NT2/D1 (cell line): ENCODE measurements around the gene ZNRF1.

ENCODE experiments used
- DNase-seq: peaks from one replicate; pipeline ENCODE4 v3.0.0-alpha.2; 2011; ENCODE audit warnings: low read depth, low spot score
- H3K27me3 ChIP-seq: 2 replicates; pipeline ENCODE4 v1.6.0; 2011; ENCODE audit warnings: mild to moderate bottlenecking; ENCODE audit not compliant: insufficient read length, insufficient read depth
- H3K36me3 ChIP-seq: 2 replicates; pipeline ENCODE4 v1.6.1; 2011; ENCODE audit warnings: mild to moderate bottlenecking, low read length, mixed read lengths; ENCODE audit not compliant: insufficient read depth, insufficient read length
- H3K4me1 ChIP-seq: 2 replicates; pipeline ENCODE4 v1.5.1; 2011; ENCODE audit not compliant: insufficient read depth, insufficient read length
- H3K4me3 ChIP-seq: 2 replicates; pipeline ENCODE4 v1.5.1; 2011; ENCODE audit warnings: low read depth; ENCODE audit not compliant: insufficient read length
- H3K9ac ChIP-seq: 2 replicates; pipeline ENCODE4 v1.6.0; 2011; ENCODE audit warnings: low read depth; ENCODE audit not compliant: insufficient read length
- H3K9me3 ChIP-seq: 2 replicates; pipeline ENCODE4 v1.5.1; 2011; ENCODE audit warnings: mild to moderate bottlenecking, low read length; ENCODE audit not compliant: insufficient read depth
- SUZ12 ChIP-seq: IDR thresholded peaks from 2 replicates; pipeline ENCODE4 v1.6.1; 2011; ENCODE audit not compliant: insufficient read length, insufficient read depth; ENCODE audit errors: extremely low read depth
- YY1 ChIP-seq: IDR thresholded peaks from 2 replicates; pipeline ENCODE4 v1.6.1; 2011; ENCODE audit not compliant: insufficient read length, insufficient read depth
- ZNF274 ChIP-seq: IDR thresholded peaks from 2 replicates; pipeline ENCODE4 v1.6.1; 2011; ENCODE audit warnings: mild to moderate bottlenecking, low read depth, low read length

The ZNRF1 gene

GRCh38 chr16:75048530-75048929 is 49.7 kb downstream of the ZNRF1 start:
- TF ChIP-seq YY1 (no peak), ZNF274 (no peak), SUZ12 (no peak)
- H3K4me1 ChIP-seq, result no peaks in the 10 kb centered on the region

GRCh38 chr16:75052481-75053202 is 53.8 kb downstream of the ZNRF1 start:
- Histone ChIP-seq H3K9me3 (no peaks in the 10 kb centered on the region), H3K4me3 (no peak overlapping the region), H3K27me3 (no peaks in the 10 kb centered on the region), H3K9ac (no peak overlapping the region), H3K4me1 (no peaks in the 10 kb centered on the region), H3K36me3 (no peaks in the 10 kb centered on the region)
- DNase-seq, result peak; percentile 8
- TF ChIP-seq SUZ12 (no peak), YY1 (no peak), ZNF274 (no peak)

More at GRCh38 chr16:75048530-75048929, 49.7 kb downstream of the ZNRF1 start:
- Histone ChIP-seq H3K9me3 (no peaks in the 10 kb centered on the region), H3K9ac (no peak overlapping the region), H3K36me3 (no peaks in the 10 kb centered on the region), H3K4me3 (no peak overlapping the region), H3K27me3 (no peaks in the 10 kb centered on the region)
- DNase-seq, result no peak

- Histone ChIP-seq H3K27me3 (no peaks in the 10 kb centered on the region), H3K9me3 (no peaks in the 10 kb centered on the region), H3K36me3 (no peaks in the 10 kb centered on the region), H3K4me1 (no peaks in the 10 kb centered on the region), H3K4me3 (no peak overlapping the region), H3K9ac (no peak overlapping the region)
- DNase-seq, result no peak
- TF ChIP-seq SUZ12, result no peak
- TF ChIP-seq YY1, result no peak
- no peak for TF ChIP-seq ZNF274
These were observed 55.1 kb downstream of the ZNRF1 start for GRCh38 chr16:75053791-75054555.

GRCh38 chr16:75054556-75054947 is 55.7 kb downstream of the ZNRF1 start:
- Histone ChIP-seq H3K4me1 (no peaks in the 10 kb centered on the region), H3K27me3 (no peaks in the 10 kb centered on the region), H3K36me3 (no peaks in the 10 kb centered on the region), H3K4me3 (no peak overlapping the region), H3K9me3 (no peaks in the 10 kb centered on the region), H3K9ac (no peak overlapping the region)
- no peak for TF ChIP-seq ZNF274
- no peak for TF ChIP-seq YY1
- DNase-seq, result no peak

GRCh38 chr16:75058806-75059205 is 60.0 kb downstream of the ZNRF1 start:
- Histone ChIP-seq H3K27me3 (no peaks in the 10 kb centered on the region), H3K4me3 (no peak overlapping the region), H3K9ac (no peak overlapping the region), H3K36me3 (no peaks in the 10 kb centered on the region), H3K9me3 (no peaks in the 10 kb centered on the region), H3K4me1 (peaks cover 5% of the 10 kb centered on the region)
- TF ChIP-seq SUZ12 (no peak), YY1 (no peak), ZNF274 (no peak)
- no peak for DNase-seq

- no peak for DNase-seq
- TF ChIP-seq SUZ12 (no peak), YY1 (no peak), ZNF274 (no peak)
- peaks cover under 1% of the 10 kb centered on the region; the same call in 1 of the 2 replicates for H3K9me3 ChIP-seq
- no peaks in the 10 kb centered on the region for H3K36me3 ChIP-seq
- no peaks in the 10 kb centered on the region for H3K27me3 ChIP-seq
- peaks cover 5% of the 10 kb centered on the region for H3K4me1 ChIP-seq
- H3K9ac ChIP-seq, result no peak overlapping the region
- H3K4me3 ChIP-seq, result no peak overlapping the region
These were observed 60.6 kb downstream of the ZNRF1 start for GRCh38 chr16:75059411-75059810.

- peaks cover 5% of the 10 kb centered on the region for H3K4me1 ChIP-seq
- DNase-seq, result no peak
These were observed 61.9 kb downstream of the ZNRF1 start for GRCh38 chr16:75060723-75061122.

More at GRCh38 chr16:75060723-75061122, 61.9 kb downstream of the ZNRF1 start:
- H3K4me3 ChIP-seq, result no peak overlapping the region
- no peak overlapping the region for H3K9ac ChIP-seq
- H3K27me3 ChIP-seq, result no peaks in the 10 kb centered on the region
- H3K9me3 ChIP-seq, result peaks cover 4% of the 10 kb centered on the region; the same call in 1 of the 2 replicates
- no peaks in the 10 kb centered on the region for H3K36me3 ChIP-seq
- TF ChIP-seq ZNF274 (no peak), SUZ12 (no peak), YY1 (no peak)
